Neutrophil (primary cell): ENCODE data around the gene MRPS34.
A peak's percentile ranks its signal among the peaks of the same experiment; 100 is the strongest.

Experiments used
- H3K27ac ChIP-seq: fragments of 200-600 bp; sonication (generic); 2 replicates; pipeline ENCODE4 v1.5.1; 2016; ENCODE audit warnings: mild to moderate bottlenecking, moderate library complexity
- H3K27me3 ChIP-seq: fragments of 200-600 bp; sonication (generic); 2 replicates; pipeline ENCODE4 v1.6.0; 2016; ENCODE audit warnings: mild to moderate bottlenecking
- H3K36me3 ChIP-seq: fragments of 200-600 bp; sonication (generic); 2 replicates; pipeline ENCODE4 v1.5.1; 2017
- H3K4me1 ChIP-seq, 2 experiments: fragments of 200-600 bp in 1 of 2; sonication (generic) in 1 of 2; 1 replicate in 1 of 2; 2 replicates in 1 of 2; pipeline versions ENCODE4 v1.5.1 to v1.6.1; 2013 to 2016; ENCODE audit warnings: low read depth in 1 of 2, low read length in 1 of 2, mild to moderate bottlenecking in 1 of 2, moderate library complexity in 1 of 2; ENCODE audit not compliant: control insufficient read depth in 1 of 2, insufficient read depth in 1 of 2
- H3K4me3 ChIP-seq, 2 experiments: fragments of 200-600 bp in 1 of 2; sonication (generic) in 1 of 2; 1 replicate in 1 of 2; 2 replicates in 1 of 2; pipeline ENCODE4 v1.5.1; 2013 to 2016; ENCODE audit warnings: low read depth in 1 of 2, low read length in 1 of 2, mild to moderate bottlenecking in 1 of 2, moderate library complexity in 1 of 2
- H3K9me3 ChIP-seq: fragments of 200-600 bp; sonication (generic); 2 replicates; pipeline ENCODE4 v1.5.1; 2016
- TF ChIP-seq, protein P1 (sequence below): fragments of 200-600 bp; sonication (generic); IDR thresholded peaks from 2 replicates; pipeline ENCODE4 v1.5.1; 2016; ENCODE audit warnings: antibody characterized with exemption

Gene MRPS34

GRCh38 chr16:1771188-1771863, 1.6 kb downstream of the MRPS34 start, which contains the start of gene NME3:
Gene NME3 (minus strand): TSS chr16:1771543. CDS start chr16:1771534, 9 bp downstream.
- peak within 1 kb of the TSS; percentile 89 to 100 for H3K4me3 ChIP-seq
- no peaks in the 10 kb centered on the region for H3K9me3 ChIP-seq
- H3K27me3 ChIP-seq, result peaks cover 8% of the 10 kb centered on the region
- peak within 1 kb of the TSS; percentile 95 for H3K27ac ChIP-seq
- TF ChIP-seq, protein P1, sequence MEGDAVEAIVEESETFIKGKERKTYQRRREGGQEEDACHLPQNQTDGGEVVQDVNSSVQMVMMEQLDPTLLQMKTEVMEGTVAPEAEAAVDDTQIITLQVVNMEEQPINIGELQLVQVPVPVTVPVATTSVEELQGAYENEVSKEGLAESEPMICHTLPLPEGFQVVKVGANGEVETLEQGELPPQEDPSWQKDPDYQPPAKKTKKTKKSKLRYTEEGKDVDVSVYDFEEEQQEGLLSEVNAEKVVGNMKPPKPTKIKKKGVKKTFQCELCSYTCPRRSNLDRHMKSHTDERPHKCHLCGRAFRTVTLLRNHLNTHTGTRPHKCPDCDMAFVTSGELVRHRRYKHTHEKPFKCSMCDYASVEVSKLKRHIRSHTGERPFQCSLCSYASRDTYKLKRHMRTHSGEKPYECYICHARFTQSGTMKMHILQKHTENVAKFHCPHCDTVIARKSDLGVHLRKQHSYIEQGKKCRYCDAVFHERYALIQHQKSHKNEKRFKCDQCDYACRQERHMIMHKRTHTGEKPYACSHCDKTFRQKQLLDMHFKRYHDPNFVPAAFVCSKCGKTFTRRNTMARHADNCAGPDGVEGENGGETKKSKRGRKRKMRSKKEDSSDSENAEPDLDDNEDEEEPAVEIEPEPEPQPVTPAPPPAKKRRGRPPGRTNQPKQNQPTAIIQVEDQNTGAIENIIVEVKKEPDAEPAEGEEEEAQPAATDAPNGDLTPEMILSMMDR, result no peak
- H3K4me1 ChIP-seq, result peaks cover 35 to 51% of the 10 kb centered on the region in 2 experiments
- peaks cover 48% of the 10 kb centered on the region for H3K36me3 ChIP-seq

DNA sequence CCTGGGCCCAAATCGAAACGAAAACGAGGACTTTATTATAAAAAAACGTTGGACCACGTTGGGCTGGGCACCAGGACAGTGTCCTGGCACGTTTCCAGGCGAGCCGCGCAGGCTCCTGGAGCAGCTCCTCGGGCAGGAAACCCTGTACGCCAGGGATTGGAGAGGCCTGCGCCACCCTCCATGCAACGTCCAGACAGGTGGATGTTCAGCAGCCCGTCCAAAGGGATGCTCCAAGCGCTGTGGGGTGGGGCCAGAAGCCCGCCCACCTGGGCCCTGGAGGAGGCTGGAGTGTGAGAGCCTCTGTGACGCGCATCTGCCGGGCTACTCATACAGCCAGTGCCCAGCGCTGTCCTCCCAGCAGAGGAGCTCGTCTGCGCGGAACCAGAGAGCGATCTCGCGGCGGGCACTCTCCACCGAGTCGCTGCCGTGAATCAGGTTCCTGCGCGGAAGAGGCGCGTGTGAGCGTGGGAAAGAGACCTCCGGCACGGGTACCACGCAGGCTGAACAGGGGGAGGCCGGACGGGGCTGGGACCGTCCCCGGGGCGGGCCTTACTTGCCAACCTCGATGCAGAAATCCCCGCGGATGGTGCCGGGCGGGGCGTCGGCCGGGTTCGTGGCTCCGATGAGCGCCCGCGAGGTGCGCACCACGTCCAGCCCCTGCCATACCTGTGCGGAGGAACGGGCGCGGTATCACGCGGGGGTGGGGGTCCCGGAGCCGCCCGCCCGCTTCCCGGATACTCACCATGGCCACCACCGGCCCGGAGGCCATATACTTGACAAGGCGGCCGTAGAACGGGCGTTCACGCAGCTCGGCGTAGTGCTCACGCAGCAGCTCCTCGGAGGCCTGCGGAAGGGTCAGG, 2.4 kb downstream of the MRPS34 start:
- Histone ChIP-seq H3K4me3 (peak overlapping the region; percentile 89 to 100), H3K36me3 (peaks cover 48% of the 10 kb centered on the region), H3K4me1 (peaks cover 35 to 51% of the 10 kb centered on the region in 2 experiments), H3K27me3 (peaks cover 8% of the 10 kb centered on the region), H3K27ac (peak overlapping the region; percentile 63), H3K9me3 (no peaks in the 10 kb centered on the region)
- TF ChIP-seq, protein P1, result no peak

DNA sequence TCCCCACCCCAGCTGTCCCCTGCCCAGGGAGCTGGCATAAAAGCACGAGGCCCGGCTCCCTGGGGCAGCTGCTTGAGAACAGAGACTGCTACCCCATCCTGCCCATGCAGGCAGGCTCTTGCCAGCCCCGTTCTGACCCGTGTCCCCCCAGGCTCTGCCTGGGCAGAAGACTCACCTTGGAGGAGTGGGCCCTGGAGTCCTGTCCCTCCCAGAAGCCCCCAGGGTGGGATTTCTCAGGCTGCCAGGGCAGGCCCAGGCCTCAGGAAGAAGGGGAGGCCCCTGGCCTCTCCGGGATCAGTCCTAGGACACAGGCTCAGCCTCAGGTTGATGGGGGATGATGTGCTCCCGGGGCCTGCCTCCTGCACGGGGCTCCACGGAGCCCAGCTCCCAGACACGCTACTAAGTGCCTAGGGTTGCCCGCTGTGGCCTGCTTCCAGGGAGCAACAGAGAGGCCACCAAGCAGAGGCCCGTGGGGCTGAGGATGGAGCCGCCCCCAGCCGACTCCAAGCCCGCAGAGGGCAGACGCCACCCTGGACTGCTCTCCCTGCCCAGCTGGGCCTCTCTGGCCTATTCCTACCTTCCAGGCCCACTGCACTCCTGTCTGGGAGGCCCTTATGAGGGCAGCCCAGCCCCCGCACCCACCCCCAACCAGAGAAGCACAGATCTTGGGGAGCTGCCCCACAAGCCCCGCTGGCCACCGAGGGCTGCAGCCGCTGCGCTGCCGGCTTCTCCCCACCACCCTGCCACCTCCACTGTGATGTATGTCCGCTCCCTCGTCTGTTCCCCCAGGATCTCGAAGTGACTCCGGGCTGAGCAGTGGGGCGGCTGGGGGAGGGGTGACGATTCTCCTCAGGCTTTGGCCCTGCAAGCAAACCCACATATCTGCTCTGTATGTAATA, 3.3 kb downstream of the MRPS34 start:
- Histone ChIP-seq H3K36me3 (peaks cover 50% of the 10 kb centered on the region), H3K27me3 (peaks cover 8% of the 10 kb centered on the region), H3K9me3 (no peaks in the 10 kb centered on the region), H3K4me1 (peaks cover 32 to 45% of the 10 kb centered on the region in 2 experiments), H3K27ac (no peak overlapping the region), H3K4me3 (no peak overlapping the region)
- TF ChIP-seq, protein P1, result no peak

- Histone ChIP-seq H3K27ac (no peak overlapping the region), H3K4me1 (peaks cover 24 to 38% of the 10 kb centered on the region in 2 experiments), H3K4me3 (no peak overlapping the region), H3K9me3 (no peaks in the 10 kb centered on the region), H3K27me3 (peaks cover 8% of the 10 kb centered on the region), H3K36me3 (peaks cover 58% of the 10 kb centered on the region)
- TF ChIP-seq, protein P1, result no peak
These were observed 4.0 kb downstream of the MRPS34 start for GRCh38 chr16:1768767-1769401.
